ENCODE measurements around the gene APPL1. TPM values are rescaled to one million over a fixed set of nuclear protein-coding genes. Genes with fewer than 3 reads are reported as not detected.
"Not testable (repeated sequence)": the region's sequence is repeated elsewhere in the genome, so short reads cannot be mapped to it uniquely, and the experiment has no call there.

Gene APPL1
- total RNA-seq, 4 donors from 2014 or later = 49.1 to 65.6 (median 59.6) TPM

DNA sequence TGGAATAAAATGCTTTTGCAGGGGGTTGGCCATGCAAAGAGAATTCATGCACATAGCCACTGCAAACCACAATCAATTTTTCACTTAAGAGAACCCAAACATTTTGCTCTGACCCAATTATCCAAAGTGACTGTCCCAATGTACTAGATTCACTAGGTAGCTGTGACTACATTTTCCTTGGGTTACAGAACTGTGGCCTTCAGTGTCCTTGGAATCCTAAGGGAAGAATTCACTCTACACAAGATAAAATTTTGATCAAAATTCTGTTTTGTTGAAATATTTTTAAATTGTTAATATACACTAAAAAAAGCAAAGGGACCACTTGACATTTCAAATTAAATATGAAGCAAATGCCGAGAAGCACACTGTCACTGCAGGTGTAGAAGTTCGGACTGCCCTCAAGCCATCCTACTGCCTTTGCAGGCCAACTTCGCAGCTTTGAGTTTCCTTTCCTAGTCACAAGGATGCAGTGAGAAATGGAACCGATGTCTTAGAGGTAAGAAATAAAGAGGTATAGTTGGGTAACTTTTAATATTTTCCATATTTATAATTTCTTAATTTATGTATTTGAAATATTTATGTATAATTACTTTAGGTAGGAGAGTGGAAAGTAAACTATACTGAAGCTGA, 65.5 kb downstream of the APPL1 start:
- no peak for DNase-seq
- no peaks in the 10 kb centered on the region for H3K4me1 ChIP-seq
- intact Hi-C loops (cut with DNase I) = no loop called here
- WGBS, 2 donors = 92 to 93% methylated on average over 4 of the region's 4 CpGs
- TF ChIP-seq, protein P1, sequence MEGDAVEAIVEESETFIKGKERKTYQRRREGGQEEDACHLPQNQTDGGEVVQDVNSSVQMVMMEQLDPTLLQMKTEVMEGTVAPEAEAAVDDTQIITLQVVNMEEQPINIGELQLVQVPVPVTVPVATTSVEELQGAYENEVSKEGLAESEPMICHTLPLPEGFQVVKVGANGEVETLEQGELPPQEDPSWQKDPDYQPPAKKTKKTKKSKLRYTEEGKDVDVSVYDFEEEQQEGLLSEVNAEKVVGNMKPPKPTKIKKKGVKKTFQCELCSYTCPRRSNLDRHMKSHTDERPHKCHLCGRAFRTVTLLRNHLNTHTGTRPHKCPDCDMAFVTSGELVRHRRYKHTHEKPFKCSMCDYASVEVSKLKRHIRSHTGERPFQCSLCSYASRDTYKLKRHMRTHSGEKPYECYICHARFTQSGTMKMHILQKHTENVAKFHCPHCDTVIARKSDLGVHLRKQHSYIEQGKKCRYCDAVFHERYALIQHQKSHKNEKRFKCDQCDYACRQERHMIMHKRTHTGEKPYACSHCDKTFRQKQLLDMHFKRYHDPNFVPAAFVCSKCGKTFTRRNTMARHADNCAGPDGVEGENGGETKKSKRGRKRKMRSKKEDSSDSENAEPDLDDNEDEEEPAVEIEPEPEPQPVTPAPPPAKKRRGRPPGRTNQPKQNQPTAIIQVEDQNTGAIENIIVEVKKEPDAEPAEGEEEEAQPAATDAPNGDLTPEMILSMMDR (IDR thresholded peaks at IDR 0.05) = no peak
- TF ChIP-seq POLR2A (IDR thresholded peaks at IDR 0.05) = no peak
- no peak overlapping the region for H3K27ac ChIP-seq
- no peaks in the 10 kb centered on the region for H3K9me3 ChIP-seq
- H3K36me3 ChIP-seq = no peaks in the 10 kb centered on the region
- no peaks in the 10 kb centered on the region for H3K27me3 ChIP-seq
- H3K4me3 ChIP-seq (replicated peaks in 1 of 3) = no peak overlapping the region

DNA sequence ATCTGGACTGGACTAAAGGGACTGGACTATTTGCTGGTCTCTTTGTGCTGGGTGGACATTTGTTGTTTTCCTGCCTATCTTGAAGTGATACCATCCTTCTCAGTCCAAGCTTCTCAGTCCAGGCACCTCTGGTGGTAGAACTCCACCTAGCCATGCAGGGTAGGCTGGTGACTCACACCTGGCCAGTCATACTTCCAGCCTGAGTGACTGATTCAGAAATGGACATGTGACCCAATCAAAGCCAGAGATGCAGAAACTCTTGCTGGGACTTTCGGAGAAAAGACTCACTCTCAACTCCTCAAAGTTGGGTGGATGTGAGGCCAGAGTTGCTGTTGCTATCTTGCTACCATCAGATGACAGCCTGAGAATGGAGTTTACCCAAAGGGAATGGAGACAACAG, 70.5 kb downstream of the APPL1 start:
- no peak overlapping the region for H3K27ac ChIP-seq
- no peaks in the 10 kb centered on the region for H3K9me3 ChIP-seq
- TF ChIP-seq, protein P1 (IDR thresholded peaks at IDR 0.05) = no peak
- H3K4me3 ChIP-seq (replicated peaks in 1 of 3) = no peak overlapping the region
- H3K36me3 ChIP-seq = no peaks in the 10 kb centered on the region
- no peaks in the 10 kb centered on the region for H3K4me1 ChIP-seq
- intact Hi-C loops (cut with DNase I) = no loop called here
- 94 to 100% methylated on average over 1 of the region's 1 CpG for WGBS, 2 donors
- DNase-seq = no peak
- no peaks in the 10 kb centered on the region for H3K27me3 ChIP-seq

GRCh38 chr3:57303520-57303919, 76.0 kb downstream of the APPL1 start:
- H3K4me1 ChIP-seq; H3K27me3 ChIP-seq; intact Hi-C loops (cut with DNase I); H3K36me3 ChIP-seq; H3K9me3 ChIP-seq; H3K27ac ChIP-seq; DNase-seq; H3K4me3 ChIP-seq (replicated peaks in 1 of 3): not testable (repeated sequence)
- WGBS, 2 donors = 92 to 99% methylated on average over 7 of the region's 7 CpGs

- no peaks in the 10 kb centered on the region for H3K36me3 ChIP-seq
- H3K9me3 ChIP-seq = no peaks in the 10 kb centered on the region
- H3K27me3 ChIP-seq = no peaks in the 10 kb centered on the region
- TF ChIP-seq, protein P1 (IDR thresholded peaks at IDR 0.05) = no peak
- no peak for TF ChIP-seq POLR2A (IDR thresholded peaks at IDR 0.05)
- H3K27ac ChIP-seq = no peak overlapping the region
- no peak for DNase-seq
- no peak overlapping the region for H3K4me3 ChIP-seq (replicated peaks in 1 of 3)
- 54 to 57% methylated on average over 3 of the region's 3 CpGs for WGBS, 2 donors
- no peaks in the 10 kb centered on the region for H3K4me1 ChIP-seq
- intact Hi-C loops (cut with DNase I) = no loop called here
Measured at GRCh38 chr3:57309769-57310360, 82.3 kb downstream of the APPL1 start.

GRCh38 chr3:57314204-57314603, 86.7 kb downstream of the APPL1 start:
- Histone ChIP-seq H3K9me3 (no peaks in the 10 kb centered on the region), H3K4me3 (replicated peaks in 1 of 3) (no peak overlapping the region), H3K4me1 (no peaks in the 10 kb centered on the region), H3K27ac (no peak overlapping the region), H3K36me3 (no peaks in the 10 kb centered on the region), H3K27me3 (no peaks in the 10 kb centered on the region)
- WGBS, 2 donors = 95% methylated on average over 3 of the region's 3 CpGs
- intact Hi-C loops (cut with DNase I) = no loop called here
- no peak for TF ChIP-seq POLR2A (IDR thresholded peaks at IDR 0.05)
- TF ChIP-seq, protein P1 (IDR thresholded peaks at IDR 0.05) = no peak
- DNase-seq = no peak

Other genes with a start within 250 kb of the APPL1 start
- not detected for gene SPATA12, start 167.1 kb upstream of the APPL1 start, total RNA-seq
- gene IL17RD, start 62.4 kb upstream of the APPL1 start, total RNA-seq = 1 to 10 TPM in 3 of 4 donors, under 1 TPM in 1; 0.59 to 2.6 (median 1.4) TPM
- gene HESX1, start 27.8 kb upstream of the APPL1 start, total RNA-seq = 1 to 10 TPM in 1 of 4 donors, under 1 TPM in 1, not detected in 2; 0.56 to 1.6 TPM
- gene ASB14, start 65.0 kb downstream of the APPL1 start, total RNA-seq = not detected